Tibial nerve (tissue), 4 donors: ENCODE measurements around the gene ASTN2.

Experiments used
- CTCF ChIP-seq, 5 experiments: fragments of 200-600 bp in 3 of 5; fragments of 450-650 bp in 2 of 5; sonication (generic) in 3 of 5; IDR thresholded peaks; one replicate each; pipeline ENCODE4 v1.5.1; 2016 to 2019; ENCODE audit warnings: antibody characterized with exemption in 5 of 5, mild to moderate bottlenecking in 3 of 5, moderate library complexity in 2 of 5
- EP300 ChIP-seq, 2 donors: sonication (generic); formaldehyde crosslinking; IDR thresholded peaks; one replicate each; pipeline ENCODE4 v1.6.1; 2017; ENCODE audit warnings: antibody characterized with exemption in 2 of 2, mild to moderate bottlenecking in 1 of 2
- POLR2A ChIP-seq, 2 donors: fragments of 450-650 bp; IDR thresholded peaks; one replicate each; pipeline ENCODE4 v1.6.1; 2017; ENCODE audit warnings: antibody characterized with exemption in 2 of 2, mild to moderate bottlenecking in 2 of 2, moderate library complexity in 2 of 2

- no peak for TF ChIP-seq POLR2A (IDR thresholded peaks at IDR 0.05)
- no peak for TF ChIP-seq CTCF (IDR thresholded peaks at IDR 0.05)
- TF ChIP-seq EP300 (IDR thresholded peaks at IDR 0.05), result no peak
Measured at GRCh38 chr9:116767219-116767618, 647.6 kb downstream of the ASTN2 start.
